H1 (cell line): ENCODE measurements around the gene CDADC1. TPM values are rescaled to one million over a fixed set of nuclear protein-coding genes. Genes with fewer than 3 reads are reported as not detected.

Experiments used
- PHF8 ChIP-seq: fragments of 200-600 bp; sonication (generic); conservative IDR thresholded peaks from 2 replicates; pipeline ENCODE4 v1.7.1; 2012; ENCODE audit warnings: low read depth, mild to moderate bottlenecking, inconsistent platforms, low read length, moderate library complexity
- RAD21 ChIP-seq, 2 experiments: IDR thresholded peaks in 1 of 2; conservative IDR thresholded peaks in 1 of 2; 2 replicates each; pipeline ENCODE4 v1.6.1; 2011; ENCODE audit warnings: low read depth in 2 of 2, low read length in 2 of 2, improper control_type of control experiment in 1 of 2, inconsistent platforms in 1 of 2, mild to moderate bottlenecking in 1 of 2, moderate library complexity in 1 of 2
- TBP ChIP-seq: IDR thresholded peaks from 2 replicates; pipeline ENCODE4 v1.6.1; 2011; ENCODE audit warnings: low read depth, low read length, improper control_type of control experiment
- polyA plus RNA-seq, 7 experiments: library from polyadenylated mRNA; depleted of rRNA in 3 of 7; stranded (reverse) in 5 of 7; unstranded in 2 of 7; fragments of >200 nt in 5 of 7; fragments of 200-250 nt in 2 of 7; gene quantifications; 1 replicate in 5 of 7; 2 replicates in 1 of 7; 4 replicates in 1 of 7; pipeline versions ENCODE4 v1.2.1 to v1.2.3, GENCODE V29; 2011 to 2013; ENCODE audit warnings: missing spikeins in 2 of 7, mixed read lengths in 2 of 7
- total RNA-seq: library from RNA; stranded (reverse); fragmentation: NEBNext Ultra II Directional; extraction: Animal tissue kit (Norgen Biotek cat#: 25700); gene quantifications from 2 replicates; pipeline ENCODE4 v1.2.1, GENCODE V29; 2021

CDADC1 gene
- total and polyA plus RNA-seq, 2 of the 8 experiments (the other 6 are each of a cell fraction or from before 2014, with no cell fraction given), result 0.98 to 2.7 TPM

GRCh38 chr13:49220036-49220855 lies 27.5 kb upstream of the CDADC1 start, which contains the start of gene MLNR (continued):
- TF ChIP-seq RAD21 (IDR thresholded peaks at IDR 0.05 in 1 of 2, conservative IDR thresholded peaks at IDR 0.05 in 1 of 2; ENCODE audit: low read depth in 2 of 2, low read length in 2 of 2) (peak; percentile 6 to 33; a peak in 2 of 4 replicates), TBP (no peak), PHF8 (no peak)
